Measurements from ENCODE around the gene SLC25A36.

The SLC25A36 gene

GRCh38 chr3:140927279-140928069 lies 14.2 kb upstream of the SLC25A36 start:
- Histone ChIP-seq H3K36me3 (ENCODE audit: low read length) (no peaks in the 10 kb centered on the region), H3F3A (ENCODE audit: insufficient read depth) (no peaks in the 10 kb centered on the region), H3K4me3 (ENCODE audit: insufficient read depth, low read length, poor library complexity, severe bottlenecking) (no peak overlapping the region), H3K9me2 (replicated peaks; ENCODE audit: insufficient read depth, low read length) (no peaks in the 10 kb centered on the region), H3K9ac (ENCODE audit: low read length) (no peak overlapping the region), H3K9me3 (ENCODE audit: insufficient read depth, low read length) (no peaks in the 10 kb centered on the region), H4K20me1 (ENCODE audit: low read depth, low read length) (no peaks in the 10 kb centered on the region), H3K4me2 (ENCODE audit: low read depth, low read length, poor library complexity, severe bottlenecking) (no peak overlapping the region), H2AFZ (ENCODE audit: low read depth, low read length, severe bottlenecking) (no peak overlapping the region), H3K27me3 (ENCODE audit: low read length) (no peaks in the 10 kb centered on the region), H3K79me2 (ENCODE audit: insufficient read depth, low read length) (no peaks in the 10 kb centered on the region), H3K27ac (ENCODE audit: low read depth, low read length) (no peak overlapping the region)
- TF ChIP-seq EZH2phosphoT487 (conservative IDR thresholded peaks at IDR 0.05; ENCODE audit: low read length) (no peak), CTCF (IDR thresholded peaks at IDR 0.05; ENCODE audit: insufficient read depth, low read length, poor library complexity, severe bottlenecking) (no peak)

GRCh38 chr3:140929446-140929845 lies 12.2 kb upstream of the SLC25A36 start:
- Histone ChIP-seq H3K9ac (ENCODE audit: low read length) (no peak overlapping the region), H3K9me3 (ENCODE audit: insufficient read depth, low read length) (no peaks in the 10 kb centered on the region), H3K4me2 (ENCODE audit: low read depth, low read length, poor library complexity, severe bottlenecking) (no peak overlapping the region), H3K27ac (ENCODE audit: low read depth, low read length) (no peak overlapping the region), H3K27me3 (ENCODE audit: low read length) (no peaks in the 10 kb centered on the region), H3K4me3 (ENCODE audit: insufficient read depth, low read length, poor library complexity, severe bottlenecking) (no peak overlapping the region), H3K79me2 (ENCODE audit: insufficient read depth, low read length) (no peaks in the 10 kb centered on the region), H2AFZ (ENCODE audit: low read depth, low read length, severe bottlenecking) (no peak overlapping the region), H4K20me1 (ENCODE audit: low read depth, low read length) (no peaks in the 10 kb centered on the region), H3K36me3 (ENCODE audit: low read length) (no peaks in the 10 kb centered on the region), H3F3A (ENCODE audit: insufficient read depth) (no peaks in the 10 kb centered on the region), H3K9me2 (replicated peaks; ENCODE audit: insufficient read depth, low read length) (no peaks in the 10 kb centered on the region)
- TF ChIP-seq CTCF (IDR thresholded peaks at IDR 0.05; ENCODE audit: insufficient read depth, low read length, poor library complexity, severe bottlenecking) (no peak), EZH2phosphoT487 (conservative IDR thresholded peaks at IDR 0.05; ENCODE audit: low read length) (no peak)

- Histone ChIP-seq H4K20me1 (ENCODE audit: low read depth, low read length) (no peaks in the 10 kb centered on the region), H2AFZ (ENCODE audit: low read depth, low read length, severe bottlenecking) (no peak overlapping the region), H3K9ac (ENCODE audit: low read length) (no peak overlapping the region), H3K36me3 (ENCODE audit: low read length) (no peaks in the 10 kb centered on the region), H3K27ac (ENCODE audit: low read depth, low read length) (no peak overlapping the region), H3K79me2 (ENCODE audit: insufficient read depth, low read length) (no peaks in the 10 kb centered on the region), H3K9me2 (replicated peaks; ENCODE audit: insufficient read depth, low read length) (no peaks in the 10 kb centered on the region), H3F3A (ENCODE audit: insufficient read depth) (no peaks in the 10 kb centered on the region), H3K4me2 (ENCODE audit: low read depth, low read length, poor library complexity, severe bottlenecking) (no peak overlapping the region), H3K4me3 (ENCODE audit: insufficient read depth, low read length, poor library complexity, severe bottlenecking) (no peak overlapping the region), H3K27me3 (ENCODE audit: low read length) (no peaks in the 10 kb centered on the region), H3K9me3 (ENCODE audit: insufficient read depth, low read length) (no peaks in the 10 kb centered on the region)
- TF ChIP-seq EZH2phosphoT487 (conservative IDR thresholded peaks at IDR 0.05; ENCODE audit: low read length) (no peak), CTCF (IDR thresholded peaks at IDR 0.05; ENCODE audit: insufficient read depth, low read length, poor library complexity, severe bottlenecking) (no peak)
These were observed 10.6 kb upstream of the SLC25A36 start for GRCh38 chr3:140931016-140931454.
